KBM-7 (cell line): ENCODE measurements around the gene NKD1.

Experiments
- DNase-seq: peaks from one replicate; pipeline ENCODE4 v3.0.0-alpha.2; 2015
- in situ Hi-C: fragments of 300-500 bp; cut with MboI; formaldehyde crosslinking; loops from 2 replicates; pipeline ENCODE4 v1.14.3; 2020; ENCODE audit warnings: low sequenced_read_pairs, low pct_unique_long_range_greater_than_20kb, mixed read lengths

The NKD1 gene

DNA sequence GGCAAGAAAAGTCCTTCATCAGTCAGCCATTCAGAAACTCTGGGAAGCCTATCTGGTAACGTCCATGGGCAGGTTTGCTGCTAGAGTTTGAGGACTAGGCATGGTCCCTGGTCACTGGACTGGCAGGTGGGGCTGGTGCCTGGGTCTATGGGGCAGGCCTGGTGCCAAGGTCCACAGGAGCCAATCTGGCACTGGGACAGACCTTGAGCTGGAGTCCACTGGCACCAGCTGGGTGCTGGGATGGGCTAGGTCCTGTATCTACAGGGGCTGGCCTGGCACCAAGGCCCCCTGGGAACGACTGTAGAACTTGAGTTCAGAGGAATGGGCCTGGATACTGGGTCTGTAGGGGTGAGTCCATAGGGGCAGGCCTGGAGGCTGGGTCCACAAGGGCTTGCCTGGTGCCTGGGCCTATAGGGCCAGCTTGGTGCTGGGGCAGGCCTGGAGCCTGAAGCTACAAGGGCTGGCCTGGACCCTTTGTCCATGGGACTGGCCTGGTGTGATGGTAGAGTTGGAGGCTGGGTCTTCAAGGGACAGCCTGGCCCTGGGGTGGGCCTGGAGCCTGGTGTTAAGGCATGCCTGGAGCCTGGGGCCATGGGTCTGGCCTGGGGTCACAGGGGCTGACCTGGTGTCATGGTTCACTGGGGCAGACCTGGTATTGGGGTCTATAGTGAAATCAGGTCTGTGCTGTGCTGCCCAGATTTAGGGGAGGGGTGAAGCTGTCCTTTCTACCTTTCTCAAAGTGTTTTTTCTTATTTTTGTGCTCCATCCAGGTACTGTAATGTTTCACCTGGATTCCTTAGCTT, 30.5 kb upstream of the NKD1 start:
- no peak for DNase-seq
- in situ Hi-C loops: no loop called here

GRCh38 chr16:50519001-50519400, 29.2 kb upstream of the NKD1 start:
- DNase-seq: no peak
- in situ Hi-C loops: no loop called here

GRCh38 chr16:50519602-50520001, 28.6 kb upstream of the NKD1 start:
- in situ Hi-C loops: no loop called here
- no peak for DNase-seq

DNA sequence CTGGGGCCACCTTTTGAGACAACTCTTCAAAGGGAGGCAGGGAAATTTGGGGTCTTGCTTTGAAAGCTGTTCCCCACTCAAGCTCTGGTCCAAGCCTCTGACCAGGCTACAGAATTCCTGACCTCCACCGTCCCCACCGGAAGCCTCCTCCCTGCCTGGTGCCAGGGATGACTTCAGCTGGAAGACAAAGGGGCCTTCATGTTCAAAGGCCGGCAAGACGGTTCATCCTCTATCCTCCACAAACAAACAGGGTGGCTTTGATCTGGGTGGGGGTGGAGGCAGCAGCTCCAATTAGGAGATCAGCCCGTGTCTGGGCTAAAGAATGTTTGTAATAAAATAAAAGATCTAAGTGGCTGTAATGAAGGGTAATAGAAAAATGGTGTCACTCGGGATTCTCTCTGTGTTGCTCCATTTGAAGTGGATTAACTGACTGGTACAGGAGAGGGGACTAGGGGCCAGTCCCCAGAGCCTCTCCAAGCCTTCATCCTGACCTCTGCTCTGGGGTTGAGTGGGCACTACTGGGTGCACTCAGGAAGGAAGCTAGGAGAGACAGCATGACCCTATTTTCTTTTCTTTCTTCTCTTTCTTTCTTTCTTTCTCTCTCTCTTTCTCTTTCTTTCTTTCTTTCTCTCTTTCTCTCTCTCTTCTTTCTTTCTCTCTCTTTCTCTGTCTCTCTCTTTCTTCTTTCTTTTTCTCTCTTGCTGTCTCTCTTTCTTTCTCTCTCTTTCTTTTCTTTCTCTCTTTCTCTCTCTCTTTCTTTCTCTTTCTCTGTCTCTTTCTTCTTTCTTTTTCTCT, 27.5 kb upstream of the NKD1 start:
- DNase-seq: no peak
- in situ Hi-C loops: no loop called here

GRCh38 chr16:50521246-50521900, 26.8 kb upstream of the NKD1 start:
- in situ Hi-C loops: no loop called here
- DNase-seq: no peak

GRCh38 chr16:50522324-50522723, 25.9 kb upstream of the NKD1 start:
- in situ Hi-C loops: no loop called here
- no peak for DNase-seq

GRCh38 chr16:50523710-50524109, 24.5 kb upstream of the NKD1 start:
- DNase-seq: no peak
- in situ Hi-C loops: no loop called here

DNA sequence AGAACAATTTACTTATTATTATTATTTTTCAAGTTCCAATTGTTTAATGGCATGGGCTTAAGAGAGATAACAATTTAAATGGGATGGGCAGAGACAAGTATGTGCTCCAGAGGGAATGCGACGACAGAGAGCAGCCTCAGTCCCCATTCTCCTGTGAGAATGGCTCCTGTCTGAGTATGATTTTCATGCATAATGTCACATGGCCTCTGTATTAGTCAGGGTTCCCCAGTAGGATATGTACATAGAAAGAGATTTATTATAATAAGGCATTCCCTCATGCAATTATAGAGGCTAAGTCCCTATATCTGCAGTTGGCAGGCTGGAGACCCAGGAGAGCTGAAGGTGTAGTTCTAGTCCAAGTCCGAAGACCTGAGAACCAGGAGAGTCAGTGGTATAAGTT, 22.9 kb upstream of the NKD1 start:
- in situ Hi-C loops: no loop called here
- no peak for DNase-seq

GRCh38 chr16:50525716-50526115, 22.5 kb upstream of the NKD1 start:
- in situ Hi-C loops: no loop called here
- DNase-seq: no peak

GRCh38 chr16:50526249-50526648, 21.9 kb upstream of the NKD1 start:
- in situ Hi-C loops: no loop called here
- DNase-seq: no peak

- no peak for DNase-seq
- in situ Hi-C loops: no loop called here
Observed at GRCh38 chr16:50526796-50527195, 21.4 kb upstream of the NKD1 start.

DNA sequence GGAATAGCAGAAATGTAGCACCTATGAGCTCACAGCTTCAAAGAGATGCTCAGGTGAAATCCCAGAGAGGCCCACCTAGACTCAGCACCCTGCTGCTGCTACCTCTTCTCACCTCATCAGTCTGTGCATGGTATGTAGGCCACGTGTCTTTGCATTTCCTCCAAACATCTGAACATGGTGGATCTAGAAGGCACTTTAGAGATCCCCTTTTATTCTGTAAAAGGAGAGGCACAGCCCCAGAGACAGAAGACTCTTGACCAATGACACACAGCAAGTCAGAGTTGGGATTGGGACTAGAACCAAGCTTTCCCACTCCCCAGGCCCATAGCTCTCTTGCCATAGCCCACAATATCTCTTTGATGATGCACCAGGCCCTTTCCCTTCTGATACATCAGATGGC, 19.4 kb upstream of the NKD1 start:
- in situ Hi-C loops: no loop called here
- no peak for DNase-seq

DNA sequence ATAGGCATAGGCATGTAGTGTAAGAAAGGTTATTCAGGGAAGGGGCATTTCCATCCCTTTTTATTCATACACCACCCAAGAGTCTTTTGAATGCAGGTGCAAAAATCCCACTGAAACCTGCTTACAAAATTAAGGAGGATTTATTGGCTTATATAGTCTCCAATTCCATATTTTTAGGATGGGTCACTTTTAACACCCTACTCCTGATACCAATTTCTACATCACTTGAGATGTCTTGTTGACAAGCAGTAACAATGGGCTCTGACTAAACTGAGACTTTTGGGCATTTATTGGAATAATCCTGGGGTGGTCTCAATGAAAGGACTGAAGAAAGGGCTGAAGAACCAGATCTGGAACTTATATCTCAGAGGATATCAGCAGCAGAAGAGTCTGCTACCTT, 18.9 kb upstream of the NKD1 start:
- no peak for DNase-seq
- in situ Hi-C loops: no loop called here

- in situ Hi-C loops: no loop called here
Observed at GRCh38 chr16:50530277-50531236, 17.6 kb upstream of the NKD1 start.

DNA sequence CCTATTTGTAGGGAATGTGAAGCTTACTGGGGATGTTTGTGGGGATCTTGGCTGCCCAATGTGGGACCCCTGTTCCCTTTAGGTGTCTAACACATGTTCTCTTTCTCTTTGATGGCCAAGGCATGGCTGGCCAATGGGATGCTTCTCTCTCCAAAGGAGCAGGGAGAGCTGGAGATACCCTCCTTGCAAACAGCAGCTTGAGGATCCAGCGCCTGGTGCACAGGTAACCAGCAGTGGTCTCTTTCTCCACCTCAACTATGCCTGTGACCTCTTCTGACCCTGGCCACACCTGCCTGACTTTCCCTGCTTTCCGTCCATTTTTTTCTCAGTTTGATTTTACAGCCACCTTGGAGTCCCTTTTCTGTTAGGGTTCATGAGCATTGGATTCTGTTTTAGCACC, 16.8 kb upstream of the NKD1 start:
- no peak for DNase-seq
- in situ Hi-C loops: no loop called here

More at GRCh38 chr16:50530277-50531236, 17.6 kb upstream of the NKD1 start:
- DNase-seq: no peak

- no peak for DNase-seq
- in situ Hi-C loops: no loop called here
Observed at GRCh38 chr16:50531901-50532300, 16.3 kb upstream of the NKD1 start.

- DNase-seq: no peak
- in situ Hi-C loops: no loop called here
Observed at GRCh38 chr16:50532576-50532975, 15.6 kb upstream of the NKD1 start.

DNA sequence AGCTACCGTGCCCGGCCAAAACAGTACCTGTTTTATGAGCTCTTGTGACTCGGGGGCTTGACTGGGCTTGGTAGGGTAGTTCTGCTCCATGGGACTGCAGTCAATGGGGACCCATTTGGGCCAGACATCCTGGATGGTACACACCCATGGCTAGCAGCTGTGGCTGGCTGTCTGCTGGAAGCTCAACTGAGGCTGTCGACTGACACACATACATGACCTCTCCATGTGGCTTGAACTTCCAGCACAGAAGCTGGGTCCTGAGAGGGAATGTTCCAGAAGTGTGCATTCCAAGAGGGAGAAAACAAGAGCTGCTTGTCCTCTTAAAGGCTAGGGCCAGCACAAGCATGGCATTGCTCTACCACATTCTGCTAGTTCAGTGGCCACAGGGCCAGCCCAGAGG, 14.9 kb upstream of the NKD1 start:
- no peak for DNase-seq
- in situ Hi-C loops: no loop called here

DNA sequence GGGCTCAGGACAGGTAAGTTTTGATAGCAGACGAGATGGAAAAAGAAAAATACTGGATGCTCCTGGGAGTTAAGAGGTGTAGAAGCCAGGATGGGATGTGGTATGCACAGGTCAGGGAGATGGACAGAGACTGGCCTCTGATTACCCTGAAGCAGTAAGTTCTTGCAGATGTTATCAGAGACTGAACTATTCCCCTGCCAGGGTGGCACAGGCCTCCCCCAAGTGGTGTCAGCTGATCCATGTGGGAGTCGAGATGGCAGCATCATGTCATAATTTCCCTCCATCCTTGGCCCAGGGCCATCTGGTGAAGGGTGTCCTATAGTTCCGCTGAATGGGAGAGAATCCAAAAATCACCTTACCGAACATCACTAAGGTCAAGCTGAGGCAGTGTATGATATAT, 14.1 kb upstream of the NKD1 start:
- in situ Hi-C loops: no loop called here
- DNase-seq: no peak
